ENCODE data around the gene SMIM13.

SMIM13 gene

DNA sequence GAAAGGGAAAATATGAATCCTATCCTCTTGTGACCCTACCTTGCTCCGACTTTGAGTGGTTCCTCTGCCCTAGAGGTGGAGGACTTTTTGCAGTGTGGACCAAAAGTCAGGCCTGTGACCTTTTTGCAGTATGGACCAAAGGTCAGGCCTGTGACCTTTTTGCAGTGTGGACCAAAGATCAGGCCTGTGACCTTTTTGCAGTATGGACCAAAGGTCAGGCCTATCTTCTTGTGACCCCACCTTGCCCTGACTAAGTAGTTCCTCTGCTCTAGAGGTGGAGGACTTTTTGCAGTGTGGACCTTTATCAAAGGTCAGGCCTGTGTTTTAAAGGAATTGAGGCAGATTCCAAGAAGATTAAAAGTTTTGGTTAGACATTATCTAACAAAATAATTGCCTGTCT, 28.7 kb downstream of the SMIM13 start:
- no peak for DNase-seq (ENCODE audit: low spot score)

DNA sequence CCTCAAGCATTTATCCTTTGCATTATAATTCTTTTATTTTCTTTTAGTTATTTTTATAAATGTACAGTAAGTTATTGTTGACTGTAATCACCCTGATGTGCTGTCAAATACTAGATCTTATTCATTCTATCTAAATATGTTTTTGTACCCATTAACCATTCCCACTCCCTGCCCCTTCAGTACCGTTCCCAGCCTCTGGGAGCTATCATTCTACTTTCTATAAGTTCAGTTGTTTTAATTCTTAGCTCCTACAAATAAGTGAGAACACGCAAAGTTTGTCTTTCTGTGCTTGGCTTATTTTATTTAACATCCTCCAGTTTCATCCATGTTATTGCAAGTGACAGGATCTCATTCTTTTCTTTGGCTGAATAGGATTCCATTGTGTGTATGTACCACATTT, 30.3 kb downstream of the SMIM13 start:
- no peak for DNase-seq (ENCODE audit: low spot score)

DNA sequence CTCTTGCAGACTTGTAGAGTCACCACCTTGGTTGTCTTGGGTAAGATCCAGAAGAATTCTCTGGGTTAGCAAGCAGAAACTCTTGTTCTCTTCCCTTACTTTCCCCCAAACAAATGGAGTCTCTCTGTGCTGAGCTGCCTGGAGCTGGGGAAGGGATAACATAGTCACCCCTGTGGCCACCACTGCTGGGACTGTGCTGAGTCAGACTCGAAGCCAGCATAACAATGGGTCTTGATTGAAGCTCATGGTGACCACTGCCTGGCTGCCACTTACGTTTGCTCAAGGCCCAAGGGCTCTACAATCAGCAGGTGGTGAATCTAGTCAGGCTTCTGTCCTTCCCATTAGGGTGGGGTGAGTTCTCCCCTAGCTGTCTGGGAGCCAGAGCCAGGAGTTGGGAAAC, 33.2 kb downstream of the SMIM13 start:
- no peak for DNase-seq (ENCODE audit: low spot score)

GRCh38 chr6:11128608-11129007, 35.0 kb downstream of the SMIM13 start:
- DNase-seq (ENCODE audit: low spot score), result no peak

DNA sequence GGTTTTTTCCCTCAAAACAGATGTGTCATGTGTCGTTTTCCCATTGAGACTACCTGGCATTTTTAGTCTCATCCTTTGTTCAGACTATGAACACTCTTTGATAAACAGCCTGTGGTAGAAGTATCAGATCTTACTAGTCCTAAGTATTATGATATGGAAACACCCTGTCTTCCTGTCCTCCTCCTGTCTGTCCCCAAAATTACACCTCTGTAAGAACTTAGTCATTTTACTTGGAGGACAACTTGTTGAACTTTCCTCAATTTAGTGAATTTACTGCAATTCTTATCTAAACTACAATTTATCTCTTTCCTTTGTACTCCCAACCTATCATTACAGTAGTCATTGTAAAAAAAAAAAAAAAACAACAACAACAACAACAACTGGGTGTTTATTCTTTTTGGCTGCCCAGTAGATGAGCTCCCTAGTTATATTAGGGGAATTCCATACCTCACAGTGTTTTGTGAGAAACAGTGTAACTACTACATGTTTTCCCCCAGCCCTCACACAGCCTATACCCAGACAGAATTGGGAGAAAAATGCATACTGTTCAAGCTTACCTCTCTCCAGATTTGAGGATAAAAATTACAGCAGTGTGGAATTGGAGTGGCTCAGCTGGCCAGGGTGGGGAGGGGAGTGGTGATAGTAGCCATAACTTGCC, 36.4 kb downstream of the SMIM13 start:
- DNase-seq (ENCODE audit: low spot score), result no peak

DNA sequence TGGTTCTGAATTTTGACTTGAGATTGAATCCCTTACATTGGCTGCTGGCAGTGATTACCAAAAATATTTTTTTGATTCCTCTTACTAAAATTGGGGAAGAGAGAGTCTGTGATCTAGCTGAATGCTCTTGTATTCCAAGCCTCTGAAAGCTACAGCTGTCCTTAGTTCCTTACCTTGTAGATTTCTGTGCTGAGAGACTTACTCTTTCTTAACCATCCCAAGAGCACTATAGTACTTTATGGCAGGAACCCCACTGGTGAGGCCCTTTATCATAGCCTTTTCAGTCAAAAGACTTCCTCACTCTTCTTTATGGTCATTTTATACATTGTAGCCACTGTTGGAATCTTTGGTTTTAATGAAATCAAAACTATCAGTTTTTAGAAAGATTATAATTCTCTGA, 37.0 kb downstream of the SMIM13 start:
- no peak for DNase-seq (ENCODE audit: low spot score)

DNA sequence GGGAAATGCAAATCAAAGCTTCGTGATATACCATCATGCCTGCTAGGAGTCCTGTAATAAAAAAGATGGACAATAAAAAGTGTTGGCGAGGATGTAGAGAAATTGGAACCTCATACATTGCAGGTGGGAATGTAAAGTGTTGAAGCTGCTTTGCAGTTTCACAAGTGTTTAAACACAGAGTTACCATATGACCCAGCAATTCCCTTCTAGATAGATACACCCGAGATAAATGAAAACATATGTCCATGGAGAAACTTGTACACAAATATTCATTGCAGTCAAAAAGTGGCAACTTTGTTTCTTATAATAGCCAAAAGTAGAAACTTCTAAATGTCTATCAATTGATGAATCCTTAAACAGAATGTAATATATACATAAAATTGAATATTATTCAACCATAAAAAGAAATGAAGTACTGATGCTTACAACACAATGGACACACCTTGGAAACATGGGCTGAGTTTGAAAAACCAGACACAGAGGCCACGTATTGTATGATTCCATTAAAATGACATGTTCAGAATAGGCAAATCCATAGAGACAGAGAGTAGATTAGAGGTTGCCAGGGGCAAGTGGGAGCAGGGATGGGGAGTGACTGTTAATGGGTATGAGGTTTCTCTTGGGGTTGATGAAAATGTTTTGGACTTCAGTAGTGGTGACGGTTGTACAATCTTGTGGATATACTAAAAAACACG, 38.7 kb downstream of the SMIM13 start:
- DNase-seq (ENCODE audit: low spot score), result no peak

GRCh38 chr6:11133281-11133680, 39.6 kb downstream of the SMIM13 start:
- DNase-seq (ENCODE audit: low spot score), result no peak

DNA sequence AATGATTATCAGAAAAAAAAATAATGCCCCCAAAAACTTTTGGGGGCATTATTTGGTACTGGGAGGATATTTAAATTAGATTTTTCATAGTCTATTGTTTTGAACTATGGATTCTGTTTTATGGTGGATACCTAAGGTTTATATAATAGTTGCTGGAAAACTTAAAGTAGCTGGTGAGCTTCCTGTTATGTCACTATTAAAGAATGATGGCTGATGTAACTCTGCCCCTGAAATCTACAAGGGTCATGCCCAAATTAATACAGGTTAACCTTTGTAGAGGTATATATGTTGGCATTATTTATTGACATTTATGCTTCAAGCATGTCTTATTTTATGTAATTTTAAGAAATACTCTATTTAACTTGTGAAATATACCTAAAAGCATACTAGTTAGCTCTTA, 43.2 kb downstream of the SMIM13 start:
- DNase-seq (ENCODE audit: low spot score), result no peak

DNA sequence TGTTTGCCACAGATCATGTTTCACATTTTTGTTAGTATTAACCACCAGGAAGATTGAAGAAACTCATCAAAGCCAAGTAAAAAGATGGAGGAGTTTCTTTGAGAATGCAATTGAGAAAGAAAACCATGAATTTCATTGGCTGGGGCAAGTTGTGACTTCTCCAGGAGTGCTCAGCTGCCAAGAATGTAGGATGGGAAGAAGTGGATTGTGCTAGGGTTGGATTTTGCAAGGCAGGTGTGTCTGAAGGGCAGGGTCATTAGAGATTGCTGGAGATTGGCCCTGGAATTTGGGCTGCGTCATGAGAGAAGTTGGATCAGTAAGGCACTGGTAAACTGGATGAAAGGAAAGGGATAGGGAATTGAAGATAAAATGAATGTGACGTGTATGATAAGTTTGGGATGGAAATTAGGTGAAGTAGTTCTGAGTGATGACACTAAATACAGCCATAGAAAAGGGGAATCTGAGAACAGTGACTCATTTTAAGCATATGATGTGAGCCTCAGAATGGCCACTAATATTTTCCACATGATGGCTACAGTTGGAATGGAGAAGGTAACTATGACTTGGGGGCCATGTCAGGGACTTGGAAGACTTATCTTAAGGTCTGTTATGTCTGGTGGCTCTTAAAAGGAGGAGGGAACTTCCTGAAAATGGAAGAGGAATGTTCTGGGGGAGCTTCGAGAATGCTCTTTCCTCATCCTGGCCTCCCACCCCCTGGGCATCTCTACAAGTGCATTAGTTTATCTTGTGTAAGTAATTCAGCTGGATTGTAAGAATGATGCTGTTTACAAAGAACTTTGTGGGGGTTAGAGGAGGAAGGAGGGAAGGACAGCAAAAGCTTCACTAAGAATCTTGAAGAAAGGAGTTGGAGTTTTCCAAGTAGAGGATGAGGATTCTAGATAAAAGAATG, 45.7 kb downstream of the SMIM13 start:
- no peak for DNase-seq (ENCODE audit: low spot score)

DNA sequence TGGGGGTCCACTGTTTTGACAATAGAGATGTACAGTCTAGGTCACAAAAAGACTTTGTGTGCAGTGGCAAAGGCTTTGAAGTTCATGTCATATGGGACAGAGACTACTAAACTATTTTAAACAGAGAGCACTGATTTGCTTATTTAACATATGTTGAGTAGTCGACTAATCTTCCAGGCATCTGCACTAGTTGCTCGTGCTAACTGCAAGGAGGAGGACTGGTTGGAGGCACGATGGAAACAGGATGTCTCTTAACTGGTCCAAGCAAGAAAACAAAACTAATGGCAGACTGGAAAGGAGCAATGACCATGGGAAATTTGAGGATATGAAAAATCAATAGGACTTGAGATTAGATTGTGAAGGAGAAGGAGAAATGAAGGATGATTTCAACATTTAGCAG, 46.4 kb downstream of the SMIM13 start:
- DNase-seq (ENCODE audit: low spot score), result no peak

DNA sequence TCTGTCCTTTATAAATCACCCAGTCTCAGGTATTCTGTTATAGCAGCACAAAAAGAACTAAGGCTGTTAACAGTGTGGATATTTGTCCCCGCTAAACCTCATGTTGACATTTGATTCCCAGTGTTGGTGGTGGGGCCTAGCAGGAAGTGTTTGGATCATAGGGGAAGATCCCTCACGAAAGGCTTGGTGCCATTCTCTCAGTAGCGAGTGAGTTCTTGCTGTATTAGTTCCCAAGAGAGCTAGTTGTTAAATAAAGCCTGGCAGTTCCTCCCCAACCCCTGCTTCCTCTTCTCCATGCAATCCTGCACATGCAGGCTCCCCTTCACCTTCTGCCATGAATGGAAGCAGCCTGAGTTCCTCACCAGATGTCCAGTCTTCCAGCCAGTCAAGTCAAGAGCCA, 47.7 kb downstream of the SMIM13 start:
- DNase-seq (ENCODE audit: low spot score), result no peak

- DNase-seq (ENCODE audit: low spot score), result no peak
These were observed 48.8 kb downstream of the SMIM13 start for GRCh38 chr6:11142296-11143027.

GRCh38 chr6:11143394-11144371, 50.0 kb downstream of the SMIM13 start:
- DNase-seq (ENCODE audit: low spot score), result no peak

- peak; percentile 85 for DNase-seq (ENCODE audit: low spot score)
These were observed 50.8 kb downstream of the SMIM13 start for GRCh38 chr6:11144393-11144851.

- no peak for DNase-seq (ENCODE audit: low spot score)
These were observed 52.6 kb downstream of the SMIM13 start for GRCh38 chr6:11146117-11146826.

DNA sequence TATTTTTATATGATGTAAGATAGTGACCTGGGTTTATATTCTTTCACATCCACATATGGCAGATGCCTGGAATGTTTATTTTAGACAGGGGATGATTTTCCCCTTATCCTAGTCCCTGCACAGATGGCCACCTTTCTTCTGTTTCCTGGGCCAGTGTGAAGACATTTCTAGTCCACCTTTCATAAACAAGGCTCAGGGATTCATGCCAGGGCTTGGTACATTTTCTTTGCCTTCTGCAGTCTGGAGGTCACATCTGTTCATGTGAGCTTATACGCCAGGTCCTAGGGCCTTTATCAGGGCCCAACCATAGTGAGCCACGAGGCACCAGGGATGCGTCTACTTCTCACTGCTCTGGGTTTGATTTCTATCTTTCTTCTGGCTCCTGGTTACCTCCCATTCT, 55.9 kb downstream of the SMIM13 start:
- peak; percentile 85 for DNase-seq (ENCODE audit: low spot score)

DNA sequence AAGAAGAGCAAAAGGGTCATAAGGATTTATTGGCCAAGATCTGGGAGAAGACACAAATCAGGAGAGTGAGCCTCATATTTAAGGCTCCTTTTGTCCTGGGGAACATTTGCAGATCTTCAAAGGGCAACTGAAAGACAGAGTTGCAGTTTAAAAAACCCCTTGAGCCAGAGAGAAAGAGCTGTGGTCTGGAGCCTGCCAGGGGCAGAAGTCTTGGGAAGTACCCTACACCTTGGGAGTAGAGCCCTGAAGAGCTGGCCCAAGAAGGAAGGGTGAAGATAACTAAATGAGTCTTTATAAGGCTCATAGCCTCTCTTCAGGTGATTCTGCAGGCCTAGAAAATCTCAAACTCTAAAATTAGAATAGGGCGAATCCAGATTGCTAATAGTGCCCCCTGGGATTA, 57.9 kb downstream of the SMIM13 start:
- DNase-seq (ENCODE audit: low spot score), result no peak

- DNase-seq (ENCODE audit: low spot score), result no peak
These were observed 58.9 kb downstream of the SMIM13 start for GRCh38 chr6:11152581-11152980.

- DNase-seq (ENCODE audit: low spot score), result no peak
These were observed 59.8 kb downstream of the SMIM13 start for GRCh38 chr6:11153447-11153846.
